ENCODE data around the gene MIS18A. TPM values are rescaled to one million over a fixed set of nuclear protein-coding genes. Genes with fewer than 3 reads are reported as not detected.

Gene MIS18A
- total and polyA plus RNA-seq, 10 of the 15 experiments (the other 5 are each of a cell fraction or from before 2014, with no cell fraction given): 6.5 to 48.9 (median 24.8) TPM

- intact Hi-C loops (cut with micrococcal nuclease; ENCODE audit: unreplicated experiment) (no loop called here), in situ Hi-C loops (cut with MboI) (loop anchor here (5.0 kb wide), 1 partner anchor 398 kb away; no protein-coding TSS in a partner anchor)
These were observed 18.7 kb downstream of the MIS18A start for GRCh38 chr21:32260130-32260529.

More at GRCh38 chr21:32260130-32260529, 18.7 kb downstream of the MIS18A start:
- CTCF ChIA-PET: interaction anchor here (0.7 to 1.1 kb wide), 2 partner anchors 394 to 606 kb away, joined by 3 read pairs; no protein-coding TSS in a partner anchor
- H2AFZ ChIP-seq (ENCODE audit: control insufficient read depth, low read depth, low read length): no peak overlapping the region
- 73% methylated on average over 2 of the region's 2 CpGs for WGBS (ENCODE audit: insufficient coverage, insufficient replicate concordance, low lambda C conversion rate, missing lambda C conversion rate)
- no peak overlapping the region for H3K4me2 ChIP-seq (ENCODE audit: control insufficient read depth, insufficient read depth)
- no TSS peak for BruUV-seq (replicated peaks)
- no peaks in the 10 kb centered on the region for H3K79me2 ChIP-seq (ENCODE audit: control insufficient read depth, insufficient read depth, low read length)
- H3K27ac ChIP-seq (ENCODE audit: control insufficient read depth, insufficient read depth): no peak overlapping the region
- no peak for TF ChIP-seq ZBTB4 (CRISPR knock-in tag; IDR thresholded peaks at IDR 0.05)
- TF ChIP-seq YY1 (IDR thresholded peaks at IDR 0.05; ENCODE audit: low read depth, low read length): no peak
- TF ChIP-seq POLR2AphosphoS2 (IDR thresholded peaks at IDR 0.05; ENCODE audit: low read depth, low read length): no peak
- no peak for TF ChIP-seq NKRF (conservative IDR thresholded peaks at IDR 0.05)
- TF ChIP-seq PML (IDR thresholded peaks at IDR 0.05; ENCODE audit: low read length): no peak
- no peak for TF ChIP-seq DPF2 (IDR thresholded peaks at IDR 0.05)
- TF ChIP-seq CTCF (IDR thresholded peaks at IDR 0.05 in 2 of 3, conservative IDR thresholded peaks at IDR 0.05 in 1 of 3; ENCODE audit: control insufficient read depth in 2 of 3, extremely low read depth in 1 of 3, insufficient read depth in 1 of 3, low read depth in 3 of 3, low read length in 3 of 3): no peak
- no peak for TF ChIP-seq KAT2A (conservative IDR thresholded peaks at IDR 0.05; ENCODE audit: control insufficient read depth, low read depth, low read length)
- TF ChIP-seq ATF2 (IDR thresholded peaks at IDR 0.05; ENCODE audit: low read length): no peak
- TF ChIP-seq IRF3 (IDR thresholded peaks at IDR 0.05): no peak
- no peak for TF ChIP-seq TCF12 (IDR thresholded peaks at IDR 0.05; ENCODE audit: low read depth, low read length)
- no peak overlapping the region for H3K9ac ChIP-seq (ENCODE audit: control insufficient read depth, insufficient read depth, low read length)
- POLR2A ChIA-PET: no interaction called here
- no peaks in the 10 kb centered on the region for H3K9me3 ChIP-seq (replicated peaks; ENCODE audit: control insufficient read depth, insufficient read depth, low read length)
- RAD21 ChIA-PET (ENCODE audit: unreplicated experiment): no interaction called here
- no peak overlapping the region for H3K4me3 ChIP-seq
- no peaks in the 10 kb centered on the region for H3K4me1 ChIP-seq (ENCODE audit: control insufficient read depth, insufficient read depth, low read length)
- no peaks in the 10 kb centered on the region for H4K20me1 ChIP-seq (ENCODE audit: control insufficient read depth, insufficient read depth)
- SMC1A ChIA-PET (ENCODE audit: uncharacterized antibody, unreplicated experiment): interaction anchor here (1.3 kb wide), 1 partner anchor 9 kb away, joined by 4 read pairs; no protein-coding TSS in a partner anchor
- FAIRE-seq (no peak), DNase-seq (ENCODE audit: low read depth, low spot score) (no peak), ATAC-seq (no peak)
- no peaks in the 10 kb centered on the region for H3K27me3 ChIP-seq (replicated peaks in 1 of 2; ENCODE audit: control insufficient read depth in 2 of 2, insufficient read depth in 2 of 2, low read length in 1 of 2)
- no peaks in the 10 kb centered on the region for H3K36me3 ChIP-seq (ENCODE audit: control insufficient read depth in 2 of 2, insufficient read depth in 2 of 2, low read length in 1 of 2)
